HG03095 (cell line): ENCODE results near the gene CLEC16A.

Experiments
- ATAC-seq: cut with Tn5 transposase; IDR thresholded peaks from one replicate; pipeline ENCODE4 v1.9.1; 2021; ENCODE audit warnings: moderate library complexity; ENCODE audit not compliant: unreplicated experiment

Gene CLEC16A

DNA sequence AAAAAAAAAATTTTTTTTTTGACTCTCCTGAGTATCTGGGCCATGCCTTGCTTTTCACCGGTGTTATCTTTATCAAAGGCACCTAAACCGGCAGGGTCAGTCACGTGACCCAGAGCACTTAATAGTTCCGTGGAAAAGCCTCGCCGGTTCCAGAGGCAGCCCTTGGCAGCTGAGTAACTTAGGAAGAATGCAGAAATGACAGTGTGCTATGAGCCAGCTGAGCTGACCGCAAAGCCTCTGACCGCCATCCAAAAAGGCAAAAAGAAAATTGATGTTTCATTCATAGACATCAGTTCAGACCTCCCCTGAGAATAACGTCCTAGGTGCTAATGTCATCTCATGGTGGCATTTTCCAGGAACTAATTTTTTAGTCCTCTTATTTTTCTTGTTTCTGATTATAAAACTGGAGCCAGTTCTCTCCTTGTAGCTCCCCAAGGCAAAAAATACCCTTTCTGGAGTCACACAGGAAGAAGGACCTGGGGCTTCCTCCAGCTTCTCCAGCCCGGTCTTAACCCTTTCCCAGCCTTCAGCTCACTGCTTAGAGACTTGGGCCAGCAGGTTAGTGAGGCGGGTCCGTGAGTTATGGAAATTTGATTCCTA, 189.1 kb downstream of the CLEC16A start:
- ATAC-seq: no peak

DNA sequence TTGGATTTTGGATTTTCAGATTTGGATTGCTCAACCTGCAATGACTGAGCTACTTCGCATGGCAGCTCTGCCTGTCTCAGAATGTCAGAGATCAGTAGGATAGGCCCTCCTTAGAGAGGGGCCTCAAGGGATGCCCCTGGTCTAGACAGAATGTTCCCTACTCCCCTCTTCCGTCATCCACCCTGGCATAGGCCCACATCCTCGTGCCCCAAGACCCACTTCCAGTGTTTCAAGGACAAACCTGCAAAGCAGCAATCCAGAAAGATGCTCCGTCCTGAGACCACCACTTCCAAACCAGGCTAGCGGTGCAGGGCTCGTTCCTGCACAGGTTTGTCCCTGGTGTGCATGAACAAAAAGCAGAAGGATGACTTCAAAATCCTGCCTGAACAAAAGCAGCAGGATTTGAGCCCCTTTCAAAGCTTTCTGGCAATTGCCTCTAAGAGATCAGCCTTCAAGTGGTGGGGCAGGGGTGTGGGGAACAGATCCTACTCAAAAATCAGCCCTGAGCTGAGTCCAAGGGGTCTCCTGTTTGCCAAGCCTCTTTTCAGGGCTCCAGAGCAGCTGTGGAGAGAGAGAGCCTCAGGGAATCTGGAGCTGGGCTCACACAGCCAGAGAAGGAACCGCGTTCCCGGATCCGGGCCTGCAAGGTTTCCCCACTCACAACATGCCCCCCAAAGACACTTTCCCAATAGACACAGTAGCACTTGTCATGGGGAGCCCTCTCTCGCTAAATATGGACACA, 190.5 kb downstream of the CLEC16A start:
- no peak for ATAC-seq

- ATAC-seq: no peak
Measured at GRCh38 chr16:11135464-11135973, 191.2 kb downstream of the CLEC16A start.

GRCh38 chr16:11136600-11136999, 192.2 kb downstream of the CLEC16A start:
- no peak for ATAC-seq

DNA sequence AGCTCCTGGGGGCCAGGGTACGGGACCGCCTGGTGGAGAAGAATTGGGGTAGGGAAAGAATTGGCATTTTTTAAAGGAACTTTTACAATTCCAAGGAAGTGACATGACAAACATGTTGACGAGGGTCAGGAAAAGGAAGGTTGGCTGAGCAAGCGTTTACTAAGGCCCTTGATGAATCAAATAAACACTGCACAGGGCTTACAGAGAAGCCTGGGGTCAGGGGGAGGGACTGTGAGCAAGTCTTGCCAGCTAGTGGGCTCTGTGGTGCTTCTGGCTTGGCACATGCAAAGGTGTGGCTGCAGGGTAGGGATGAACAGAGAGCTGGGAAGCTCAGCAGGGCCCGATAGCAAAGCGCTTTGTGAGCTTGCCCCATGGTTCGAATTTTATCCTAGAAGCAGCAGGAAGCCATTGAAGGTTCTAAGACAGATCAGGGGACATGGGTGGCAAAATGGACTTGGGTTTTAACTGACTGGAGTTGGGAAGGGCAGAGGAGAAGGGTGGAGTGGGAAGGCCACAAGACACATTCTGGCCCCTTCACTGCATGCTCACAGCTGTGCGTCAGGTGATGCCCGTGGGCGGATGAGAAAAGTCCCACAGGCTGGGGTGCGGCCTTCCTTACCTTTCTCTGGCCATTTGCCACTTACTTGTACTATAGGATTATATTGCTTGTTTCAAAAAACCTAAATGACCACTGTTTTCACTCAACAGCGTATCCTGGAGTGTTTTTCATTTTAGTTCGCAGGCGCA, 193.8 kb downstream of the CLEC16A start:
- ATAC-seq: no peak

- no peak for ATAC-seq
Measured at GRCh38 chr16:11138769-11139325, 194.5 kb downstream of the CLEC16A start.

GRCh38 chr16:11139326-11140097, 195.1 kb downstream of the CLEC16A start:
- ATAC-seq: no peak

GRCh38 chr16:11140098-11140375, 195.7 kb downstream of the CLEC16A start:
- ATAC-seq: no peak

- no peak for ATAC-seq
Measured at GRCh38 chr16:11140466-11140865, 196.1 kb downstream of the CLEC16A start.

GRCh38 chr16:11140867-11141266, 196.5 kb downstream of the CLEC16A start:
- ATAC-seq: no peak

GRCh38 chr16:11141409-11142260, 197.3 kb downstream of the CLEC16A start:
- ATAC-seq: no peak

DNA sequence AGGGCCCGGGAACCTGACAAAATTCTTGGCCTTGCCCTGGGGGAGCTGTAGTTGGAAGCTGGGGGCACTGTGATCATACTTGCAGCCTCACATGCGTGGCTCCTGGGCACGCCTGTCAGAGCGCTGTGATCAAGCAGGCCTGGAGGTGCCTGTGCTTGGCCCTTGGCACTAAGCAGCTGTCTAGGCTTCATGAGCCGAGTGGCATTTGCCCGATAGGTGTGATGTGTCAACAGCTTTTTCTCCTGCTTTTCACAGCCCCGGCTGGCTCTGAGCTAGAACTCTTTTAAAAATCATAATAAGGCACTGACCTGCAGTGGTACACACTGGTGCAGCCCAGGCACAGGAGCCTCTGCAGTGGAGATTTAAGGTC, 197.9 kb downstream of the CLEC16A start:
- no peak for ATAC-seq

GRCh38 chr16:11142951-11143350, 198.6 kb downstream of the CLEC16A start:
- no peak for ATAC-seq

DNA sequence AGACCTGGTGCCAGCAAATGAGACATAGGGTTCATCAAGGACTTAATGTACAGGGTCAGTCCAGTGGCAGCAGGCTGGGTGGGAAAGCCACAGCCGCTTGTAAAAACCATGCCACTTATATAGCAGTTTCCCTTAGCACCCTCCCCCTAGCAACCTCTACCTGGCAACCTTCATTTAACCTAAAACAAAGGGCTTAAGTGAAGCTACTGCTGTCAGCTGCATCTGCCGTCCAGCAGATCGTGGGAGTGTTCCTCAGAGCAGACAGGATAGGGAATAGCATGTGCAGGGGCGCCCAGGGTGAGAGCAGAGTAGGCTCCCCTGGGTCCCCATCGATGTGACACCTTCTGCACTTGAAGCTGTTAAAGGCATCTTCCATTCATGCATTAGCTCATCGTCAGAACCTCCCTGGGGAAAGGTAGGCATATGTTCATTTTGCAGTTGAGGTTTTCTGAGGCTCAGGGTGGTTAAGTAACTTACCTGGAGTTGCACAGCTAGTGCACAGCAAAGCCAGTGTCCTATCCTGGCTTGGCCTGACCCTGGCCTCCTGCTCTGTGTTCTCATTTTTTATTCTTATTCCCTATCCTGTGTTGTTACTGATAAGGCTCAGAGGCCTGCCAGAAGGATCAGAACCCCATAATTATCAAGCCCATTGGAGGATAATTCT, 199.1 kb downstream of the CLEC16A start:
- no peak for ATAC-seq

GRCh38 chr16:11144122-11144521, 199.8 kb downstream of the CLEC16A start:
- ATAC-seq: no peak

GRCh38 chr16:11145173-11145818, 200.9 kb downstream of the CLEC16A start:
- no peak for ATAC-seq

- ATAC-seq: no peak
Measured at GRCh38 chr16:11145819-11146211, 201.5 kb downstream of the CLEC16A start.

- ATAC-seq: no peak
Measured at GRCh38 chr16:11147033-11147753, 202.8 kb downstream of the CLEC16A start.
